Measurements from ENCODE around the gene PTPMT1. TPM values are rescaled to one million over a fixed set of nuclear protein-coding genes. Genes with fewer than 3 reads are reported as not detected.
"Not testable (repeated sequence)": the region's sequence is repeated elsewhere in the genome, so short reads cannot be mapped to it uniquely, and the experiment has no call there.

The PTPMT1 gene
- total and polyA plus RNA-seq, 4 experiments from 2014 or later, result 21.5 to 109 (median 45.1) TPM

- intact Hi-C loops (cut with micrococcal nuclease), result no loop called here
- Mint-ChIP-seq H3K27ac (peak overlapping the region; percentile 69 to 92 (median 89)), H3K9me3 (no peaks in the 10 kb centered on the region), H3K27me3 (no peaks in the 10 kb centered on the region), H3K36me3 (peaks cover 0 to 19% of the 10 kb centered on the region in 2 donors), H3K4me3 (peak overlapping the region; percentile 43 to 81 (median 67)), H3K4me1 (peaks cover 46 to 82% (median 64%) of the 10 kb centered on the region in 4 donors)
- peak overlapping the region; percentile 55 for H3K27ac ChIP-seq (ENCODE audit: low read depth, low read length)
- POLR2A ChIA-PET (ENCODE audit: partially characterized antibody), result interaction anchor here (0.8 to 2.0 kb wide), 5 partner anchors 15 to 41 kb away, joined by 3 to 6 read pairs (median 4); partner anchors contain the start of gene PTPMT1
- H3K4me1 ChIP-seq (ENCODE audit: insufficient read depth, low read length), result peaks cover 66% of the 10 kb centered on the region
- no peak overlapping the region for H3K4me3 ChIP-seq (ENCODE audit: low read length in 2 of 2)
- H3K9me3 ChIP-seq (ENCODE audit: control insufficient read depth in 1 of 2, low read length in 2 of 2), result no peaks in the 10 kb centered on the region
- H3K36me3 ChIP-seq (ENCODE audit: insufficient read depth, low read length), result no peaks in the 10 kb centered on the region
- no peaks in the 10 kb centered on the region for H3K27me3 ChIP-seq (ENCODE audit: insufficient read depth, low read length)
- peak in 4 of 5 donors; percentile 6 to 48 (median 20) for DNase-seq
- CTCF ChIA-PET (ENCODE audit: partially characterized antibody), result interaction anchor here (0.6 to 1.0 kb wide), 3 partner anchors 14 to 180 kb away, joined by 3 read pairs; no protein-coding TSS in a partner anchor
Observed at GRCh38 chr11:47524291-47524874, 41.0 kb upstream of the PTPMT1 start.

DNA sequence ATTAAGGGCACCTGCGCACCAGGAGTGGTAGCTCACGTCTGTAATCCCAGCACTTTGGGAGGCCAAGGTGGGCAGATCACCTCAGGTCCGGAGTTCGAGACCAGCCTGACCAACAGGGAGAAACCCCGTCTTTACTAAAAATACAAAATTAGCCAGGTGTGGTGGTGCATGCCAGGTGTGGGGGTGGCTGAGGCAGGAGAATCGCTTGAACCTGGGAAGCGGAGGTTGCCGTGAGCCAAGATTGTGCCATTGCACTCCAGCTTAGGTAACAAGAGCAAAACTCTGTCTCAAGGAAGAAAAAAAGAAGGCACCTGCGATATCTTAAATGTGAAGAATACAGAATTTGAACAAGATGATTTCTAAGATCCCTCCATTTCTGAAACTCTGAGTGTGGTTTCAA, 39.4 kb upstream of the PTPMT1 start:
- peak overlapping the region in 4 of 8 donors; percentile 17 to 72 (median 56) for H3K4me3 Mint-ChIP-seq
- not testable (repeated sequence) for H3K27me3 Mint-ChIP-seq
- H3K4me1 ChIP-seq (ENCODE audit: insufficient read depth, low read length), result peaks cover 63% of the 10 kb centered on the region

DNA sequence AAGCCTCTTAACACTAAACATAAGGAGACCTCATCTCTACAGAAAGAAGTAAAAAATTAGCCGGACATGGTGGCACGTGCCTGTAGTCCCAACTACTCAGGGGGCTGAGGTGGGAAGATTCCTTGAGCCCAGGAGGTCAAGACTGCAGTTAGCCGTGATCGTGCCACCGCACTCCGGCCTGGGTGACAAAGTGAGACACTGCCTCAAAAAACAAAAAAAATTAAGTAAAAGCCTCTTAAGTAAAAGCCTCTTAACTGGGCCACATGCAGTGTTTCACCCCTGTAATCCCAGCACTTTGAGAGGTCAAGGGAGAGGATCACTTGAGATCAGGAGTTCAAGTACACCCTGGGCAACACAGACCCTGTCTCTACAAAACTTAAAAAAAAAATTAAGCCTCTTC, 38.2 kb upstream of the PTPMT1 start:
- Mint-ChIP-seq H3K4me1 (peaks cover 44 to 82% (median 67%) of the 10 kb centered on the region in 4 donors), H3K36me3 (peaks cover 7 to 23% of the 10 kb centered on the region in 2 donors)

More for the DNA sequence above, 39.4 kb upstream of the PTPMT1 start:
- H3K4me1 Mint-ChIP-seq, result peaks cover 47 to 81% (median 66%) of the 10 kb centered on the region in 4 donors
- H3K9me3 ChIP-seq (ENCODE audit: control insufficient read depth in 1 of 2, low read length in 2 of 2); intact Hi-C loops (cut with micrococcal nuclease); H3K9me3 Mint-ChIP-seq; H3K36me3 ChIP-seq (ENCODE audit: insufficient read depth, low read length); H3K27ac ChIP-seq (ENCODE audit: low read depth, low read length); DNase-seq; H3K4me3 ChIP-seq (ENCODE audit: low read length in 2 of 2); H3K27me3 ChIP-seq (ENCODE audit: insufficient read depth, low read length); CTCF ChIA-PET (ENCODE audit: partially characterized antibody): not testable (repeated sequence)
- POLR2A ChIA-PET (ENCODE audit: partially characterized antibody), result interaction anchor here (1.4 kb wide), 1 partner anchor 13 kb away, joined by 3 read pairs; no protein-coding TSS in a partner anchor
- peaks cover 7 to 23% of the 10 kb centered on the region in 2 donors for H3K36me3 Mint-ChIP-seq
- H3K27ac Mint-ChIP-seq, result peak overlapping the region; percentile 42 to 93 (median 90)

DNA sequence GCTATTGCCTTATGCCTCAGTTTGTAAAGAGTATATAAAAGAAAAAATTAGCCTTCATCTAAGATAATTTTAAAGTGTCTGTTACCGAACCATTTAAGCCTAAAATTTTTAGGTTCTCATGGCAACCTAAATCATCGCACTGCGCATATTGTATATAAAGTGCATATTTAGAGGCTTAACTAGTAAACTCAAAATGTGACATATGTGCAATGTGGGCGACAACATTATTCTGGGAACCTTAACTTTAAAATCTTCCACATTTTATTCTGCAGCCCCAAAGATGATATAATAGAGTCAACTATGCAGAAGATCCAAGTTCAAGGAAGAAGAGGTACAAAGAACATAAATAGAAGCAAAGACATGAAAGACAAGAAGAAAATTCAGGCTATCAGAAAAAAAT, 35.4 kb upstream of the PTPMT1 start:
- H3K27ac Mint-ChIP-seq, result peak overlapping the region in 5 of 7 donors; percentile 28 to 80 (median 58)

More for the DNA sequence above, 38.2 kb upstream of the PTPMT1 start:
- Histone ChIP-seq H3K27me3 (ENCODE audit: insufficient read depth, low read length) (no peaks in the 10 kb centered on the region), H3K4me1 (ENCODE audit: insufficient read depth, low read length) (peaks cover 72% of the 10 kb centered on the region), H3K9me3 (ENCODE audit: control insufficient read depth in 1 of 2, low read length in 2 of 2) (no peaks in the 10 kb centered on the region), H3K4me3 (ENCODE audit: low read length in 2 of 2) (no peak overlapping the region), H3K27ac (ENCODE audit: low read depth, low read length) (no peak overlapping the region), H3K36me3 (ENCODE audit: insufficient read depth, low read length) (no peaks in the 10 kb centered on the region)
- Mint-ChIP-seq H3K27me3 (no peaks in the 10 kb centered on the region), H3K4me3 (peak overlapping the region in 2 of 8 donors; percentile 10 to 25), H3K27ac (peak overlapping the region in 4 of 7 donors; percentile 22 to 90 (median 70)), H3K9me3 (no peaks in the 10 kb centered on the region)
- no peak for DNase-seq
- CTCF ChIA-PET (ENCODE audit: partially characterized antibody), result no interaction called here
- POLR2A ChIA-PET (ENCODE audit: partially characterized antibody), result no interaction called here
- intact Hi-C loops (cut with micrococcal nuclease), result no loop called here

DNA sequence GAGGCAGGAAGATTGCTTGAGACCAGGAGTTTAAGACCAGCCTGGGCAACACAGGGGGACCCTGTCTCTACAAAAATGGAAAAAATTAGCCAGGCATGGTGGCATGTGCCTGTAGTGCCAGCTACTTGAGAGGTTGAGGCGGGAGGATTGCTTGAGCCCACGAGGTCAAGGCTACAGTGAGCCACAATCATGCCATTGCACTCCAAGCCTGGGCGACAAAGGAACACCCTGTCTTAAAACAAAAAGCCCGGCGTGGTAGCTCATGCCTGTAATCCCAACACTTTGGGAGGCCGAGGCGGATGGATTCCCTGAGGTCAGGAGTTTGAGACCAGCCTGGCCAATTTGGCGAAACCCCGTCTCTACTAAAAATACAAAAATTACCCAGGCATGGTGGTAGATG, 34.7 kb upstream of the PTPMT1 start:
- POLR2A ChIA-PET (ENCODE audit: partially characterized antibody), result interaction anchor here (1.2 to 1.3 kb wide), 2 partner anchors 9 to 22 kb away, joined by 3 read pairs; partner anchors contain the start of gene CELF1
- peak overlapping the region in 5 of 7 donors; percentile 20 to 59 (median 54) for H3K27ac Mint-ChIP-seq
- H3K27me3 ChIP-seq (ENCODE audit: insufficient read depth, low read length); H3K27ac ChIP-seq (ENCODE audit: low read depth, low read length); intact Hi-C loops (cut with micrococcal nuclease); H3K4me3 ChIP-seq (ENCODE audit: low read length in 2 of 2); DNase-seq; CTCF ChIA-PET (ENCODE audit: partially characterized antibody); H3K27me3 Mint-ChIP-seq; H3K36me3 ChIP-seq (ENCODE audit: insufficient read depth, low read length); H3K9me3 Mint-ChIP-seq; H3K9me3 ChIP-seq (ENCODE audit: control insufficient read depth in 1 of 2, low read length in 2 of 2): not testable (repeated sequence)
- H3K4me1 Mint-ChIP-seq, result peaks cover 31 to 73% (median 55%) of the 10 kb centered on the region in 4 donors
- H3K4me1 ChIP-seq (ENCODE audit: insufficient read depth, low read length), result peaks cover 57% of the 10 kb centered on the region
- H3K36me3 Mint-ChIP-seq, result peaks cover 11 to 31% of the 10 kb centered on the region in 2 donors
- H3K4me3 Mint-ChIP-seq, result peak overlapping the region in 3 of 8 donors; percentile 14 to 42 (median 17)

More for the DNA sequence above, 35.4 kb upstream of the PTPMT1 start:
- Histone ChIP-seq H3K27me3 (ENCODE audit: insufficient read depth, low read length) (no peaks in the 10 kb centered on the region), H3K27ac (ENCODE audit: low read depth, low read length) (no peak overlapping the region), H3K4me1 (ENCODE audit: insufficient read depth, low read length) (peaks cover 61% of the 10 kb centered on the region), H3K36me3 (ENCODE audit: insufficient read depth, low read length) (no peaks in the 10 kb centered on the region), H3K9me3 (ENCODE audit: control insufficient read depth in 1 of 2, low read length in 2 of 2) (no peaks in the 10 kb centered on the region), H3K4me3 (ENCODE audit: low read length in 2 of 2) (no peak overlapping the region)
- H3K27me3 Mint-ChIP-seq, result no peaks in the 10 kb centered on the region
- ChIA-PET POLR2A (ENCODE audit: partially characterized antibody) (no interaction called here), CTCF (ENCODE audit: partially characterized antibody) (interaction anchor here (0.5 kb wide), 1 partner anchor 76 kb away, joined by 3 read pairs; no protein-coding TSS in a partner anchor)
- DNase-seq, result no peak
- peak overlapping the region in 2 of 8 donors; percentile 14 to 29 for H3K4me3 Mint-ChIP-seq
- intact Hi-C loops (cut with micrococcal nuclease), result no loop called here
- no peaks in the 10 kb centered on the region for H3K9me3 Mint-ChIP-seq
- peaks cover 8 to 34% of the 10 kb centered on the region in 2 donors for H3K36me3 Mint-ChIP-seq
- peaks cover 34 to 75% (median 59%) of the 10 kb centered on the region in 4 donors for H3K4me1 Mint-ChIP-seq

GRCh38 chr11:47531666-47532065, 33.7 kb upstream of the PTPMT1 start:
- Mint-ChIP-seq H3K4me1 (peaks cover 24 to 69% (median 51%) of the 10 kb centered on the region in 4 donors), H3K27ac (peak overlapping the region in 2 of 7 donors; percentile 64 to 69), H3K36me3 (peaks cover 11 to 33% of the 10 kb centered on the region in 2 donors), H3K4me3 (no peak overlapping the region), H3K9me3 (no peaks in the 10 kb centered on the region), H3K27me3 (no peaks in the 10 kb centered on the region)
- intact Hi-C loops (cut with micrococcal nuclease), result no loop called here
- no peaks in the 10 kb centered on the region for H3K9me3 ChIP-seq (ENCODE audit: control insufficient read depth in 1 of 2, low read length in 2 of 2)
- no peaks in the 10 kb centered on the region for H3K36me3 ChIP-seq (ENCODE audit: insufficient read depth, low read length)
- H3K27me3 ChIP-seq (ENCODE audit: insufficient read depth, low read length), result no peaks in the 10 kb centered on the region
- POLR2A ChIA-PET (ENCODE audit: partially characterized antibody), result interaction anchor here (1.2 to 1.3 kb wide), 2 partner anchors 8 to 21 kb away, joined by 3 read pairs; partner anchors contain the start of gene CELF1
- DNase-seq, result no peak
- CTCF ChIA-PET (ENCODE audit: partially characterized antibody), result no interaction called here
- H3K4me1 ChIP-seq (ENCODE audit: insufficient read depth, low read length), result peaks cover 55% of the 10 kb centered on the region
- H3K4me3 ChIP-seq (ENCODE audit: low read length in 2 of 2), result no peak overlapping the region
- no peak overlapping the region for H3K27ac ChIP-seq (ENCODE audit: low read depth, low read length)

- Mint-ChIP-seq H3K9me3 (no peaks in the 10 kb centered on the region), H3K27ac (peak overlapping the region in 5 of 7 donors; percentile 30 to 64 (median 59)), H3K27me3 (no peaks in the 10 kb centered on the region), H3K4me1 (peaks cover 26 to 68% (median 47%) of the 10 kb centered on the region in 4 donors), H3K36me3 (peaks cover 11 to 33% of the 10 kb centered on the region in 2 donors), H3K4me3 (peak overlapping the region in 1 of 8 donors; percentile 34)
- Histone ChIP-seq H3K27me3 (ENCODE audit: insufficient read depth, low read length) (no peaks in the 10 kb centered on the region), H3K9me3 (ENCODE audit: control insufficient read depth in 1 of 2, low read length in 2 of 2) (no peaks in the 10 kb centered on the region), H3K4me3 (ENCODE audit: low read length in 2 of 2) (no peak overlapping the region), H3K27ac (ENCODE audit: low read depth, low read length) (no peak overlapping the region), H3K36me3 (ENCODE audit: insufficient read depth, low read length) (no peaks in the 10 kb centered on the region), H3K4me1 (ENCODE audit: insufficient read depth, low read length) (peaks cover 51% of the 10 kb centered on the region)
- POLR2A ChIA-PET (ENCODE audit: partially characterized antibody), result interaction anchor here (0.9 to 1.7 kb wide), 2 partner anchors 18 to 19 kb away, joined by 3 to 4 read pairs; no protein-coding TSS in a partner anchor
- intact Hi-C loops (cut with micrococcal nuclease), result no loop called here
- no peak for DNase-seq
- CTCF ChIA-PET (ENCODE audit: partially characterized antibody), result interaction anchor here (1.0 kb wide), 1 partner anchor 22 kb away, joined by 3 read pairs; no protein-coding TSS in a partner anchor
Observed at GRCh38 chr11:47532597-47533213, 32.7 kb upstream of the PTPMT1 start.
